GM23338 (cell line): Measurements from ENCODE around the gene STRN4.

Experiments used
- CREB1 ChIP-seq: fragments of 250-450 bp; sonication (Bioruptor Pico); IDR thresholded peaks from 2 replicates; pipeline ENCODE4 v1.5.0; 2020; ENCODE audit warnings: low read depth, mild to moderate bottlenecking, moderate library complexity
- CTCF ChIP-seq, 2 experiments: fragments of 200-600 bp in 1 of 2; sonication (generic) in 1 of 2; conservative IDR thresholded peaks; 2 replicates each; pipeline versions ENCODE4 v1.5.1 to v1.6.1; 2016 to 2017; ENCODE audit warnings: antibody characterized with exemption in 2 of 2, low read depth in 2 of 2, mild to moderate bottlenecking in 2 of 2, moderate library complexity in 1 of 2
- EZH2 ChIP-seq: fragments of 200-600 bp; sonication (generic); IDR thresholded peaks from one replicate; pipeline ENCODE4 v1.8.0; 2017; ENCODE audit warnings: antibody characterized with exemption, mild to moderate bottlenecking, low read depth; ENCODE audit not compliant: unreplicated experiment
- EZH2phosphoT487 ChIP-seq: fragments of 200-600 bp; sonication (generic); IDR thresholded peaks from one replicate; pipeline ENCODE4 v1.8.1; 2018; ENCODE audit warnings: antibody characterized with exemption; ENCODE audit not compliant: unreplicated experiment
- JUNB ChIP-seq: IDR thresholded peaks from one replicate; pipeline ENCODE4 v1.6.1; 2016; ENCODE audit warnings: antibody characterized with exemption; ENCODE audit not compliant: unreplicated experiment
- NANOG ChIP-seq: IDR thresholded peaks from 2 replicates; pipeline ENCODE4 v1.6.1; 2016; ENCODE audit warnings: antibody characterized with exemption, borderline replicate concordance
- POLR2AphosphoS5 ChIP-seq: IDR thresholded peaks from 2 replicates; pipeline ENCODE4 v1.6.1; 2016; ENCODE audit warnings: antibody characterized with exemption, low read depth
- REST ChIP-seq: IDR thresholded peaks from one replicate; pipeline ENCODE4 v1.6.1; 2018; ENCODE audit warnings: antibody characterized with exemption; ENCODE audit not compliant: unreplicated experiment
- STAT1 ChIP-seq: IDR thresholded peaks from one replicate; pipeline ENCODE4 v1.6.1; 2016; ENCODE audit warnings: antibody characterized with exemption; ENCODE audit not compliant: unreplicated experiment
- ZNF114 ChIP-seq: fragments of 250-450 bp; sonication (Bioruptor Pico); IDR thresholded peaks from 2 replicates; pipeline ENCODE4 v1.5.0; 2020; ENCODE audit warnings: mild to moderate bottlenecking, moderate library complexity
- ZNF331 ChIP-seq: fragments of 250-450 bp; sonication (Bioruptor Pico); IDR thresholded peaks from 2 replicates; pipeline ENCODE4 v1.5.0; 2020; ENCODE audit warnings: low read depth, mild to moderate bottlenecking, moderate library complexity
- ZNF462 ChIP-seq: fragments of 250-450 bp; sonication (Bioruptor Pico); IDR thresholded peaks from 2 replicates; pipeline ENCODE4 v1.5.0; 2020; ENCODE audit warnings: mild to moderate bottlenecking, moderate library complexity

GRCh38 chr19:46692918-46693722, 53.1 kb downstream of the STRN4 start:
- TF ChIP-seq EZH2 (no peak), CTCF (conservative IDR thresholded peaks at IDR 0.05; ENCODE audit: low read depth in 2 of 2) (no peak), JUNB (no peak), EZH2phosphoT487 (no peak), REST (no peak), POLR2AphosphoS5 (no peak), ZNF331 (CRISPR knock-in tag) (no peak), ZNF462 (no peak), CREB1 (CRISPR knock-in tag) (no peak), STAT1 (no peak), ZNF114 (no peak), NANOG (no peak)
